ENCODE results near the gene TMEM247. TPM values are rescaled to one million over a fixed set of nuclear protein-coding genes. Genes with fewer than 3 reads are reported as not detected.
"Not testable (repeated sequence)": the region's sequence is repeated elsewhere in the genome, so short reads cannot be mapped to it uniquely, and the experiment has no call there.

TMEM247 gene
- total RNA-seq, 1 experiment from 2014 or later = not detected

DNA sequence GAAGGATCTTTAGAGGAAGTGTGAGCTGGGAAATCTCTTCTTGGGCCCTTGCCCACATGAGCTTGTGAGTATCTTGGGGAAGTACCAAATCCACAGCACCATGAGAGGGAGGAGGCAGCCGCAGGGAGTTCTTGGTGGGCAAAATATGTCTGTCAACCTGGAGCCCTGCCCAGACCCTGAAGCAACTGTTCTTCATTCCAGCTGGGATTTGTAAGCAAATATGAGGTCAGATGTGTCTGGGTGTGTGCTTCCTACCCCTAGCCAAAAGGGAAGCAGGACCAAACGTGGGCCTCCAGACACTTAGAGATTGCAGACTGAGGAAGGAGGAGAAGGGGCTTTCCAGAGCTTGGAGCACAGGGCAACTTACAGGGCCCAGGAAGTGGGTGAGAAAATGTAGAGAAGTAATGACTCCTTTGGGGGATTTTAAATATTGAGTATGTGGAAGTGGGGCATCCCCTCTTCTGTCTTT is 41.9 kb downstream of the TMEM247 start:
- intact Hi-C loops (cut with micrococcal nuclease) = no loop called here
- ChIA-PET CTCF (no interaction called here), POLR2A (ENCODE audit: unreplicated experiment) (no interaction called here)
- Histone ChIP-seq H3K9me2 (replicated peaks; ENCODE audit: low read length) (no peaks in the 10 kb centered on the region), H3K27ac (ENCODE audit: low read length) (no peak overlapping the region), H3K4me1 (ENCODE audit: insufficient read depth, low read length) (no peaks in the 10 kb centered on the region), H3K27me3 (ENCODE audit: low read length) (no peaks in the 10 kb centered on the region), H3K9me3 (ENCODE audit: low read length) (no peaks in the 10 kb centered on the region), H3K9ac (ENCODE audit: low read length) (no peak overlapping the region), H3K4me3 (ENCODE audit: low read length) (no peak overlapping the region), H3F3A (ENCODE audit: low read length, unreplicated experiment) (no peaks in the 10 kb centered on the region), H3K4me2 (ENCODE audit: low read length) (no peak overlapping the region), H4K20me1 (ENCODE audit: low read length) (no peaks in the 10 kb centered on the region), H2AFZ (ENCODE audit: low read length) (no peak overlapping the region), H3K36me3 (ENCODE audit: low read depth, low read length) (no peaks in the 10 kb centered on the region), H3K79me2 (ENCODE audit: low read length) (no peaks in the 10 kb centered on the region)
- BruUV-seq (replicated peaks) = no TSS peak
- no peak for TF ChIP-seq EZH2 (IDR thresholded peaks at IDR 0.05; ENCODE audit: low read length, unreplicated experiment)
- no peak for TF ChIP-seq EZH2phosphoT487 (IDR thresholded peaks at IDR 0.05; ENCODE audit: borderline replicate concordance, low read length)
- no peak for TF ChIP-seq CTCF (conservative IDR thresholded peaks at IDR 0.05; ENCODE audit: low read depth, low read length)
- ATAC-seq (no peak), DNase-seq (no peak)

GRCh38 chr2:46522385-46522784 is 43.0 kb downstream of the TMEM247 start:
- BruUV-seq (replicated peaks); H2AFZ ChIP-seq (ENCODE audit: low read length); H3K79me2 ChIP-seq (ENCODE audit: low read length); ATAC-seq; H3K36me3 ChIP-seq (ENCODE audit: low read depth, low read length); H3K27ac ChIP-seq (ENCODE audit: low read length); H3K9ac ChIP-seq (ENCODE audit: low read length); H3K9me2 ChIP-seq (replicated peaks; ENCODE audit: low read length); CTCF ChIA-PET; H4K20me1 ChIP-seq (ENCODE audit: low read length); H3K4me2 ChIP-seq (ENCODE audit: low read length); H3K4me1 ChIP-seq (ENCODE audit: insufficient read depth, low read length); H3K27me3 ChIP-seq (ENCODE audit: low read length); intact Hi-C loops (cut with micrococcal nuclease); DNase-seq; H3K9me3 ChIP-seq (ENCODE audit: low read length); H3F3A ChIP-seq (ENCODE audit: low read length, unreplicated experiment); POLR2A ChIA-PET (ENCODE audit: unreplicated experiment); H3K4me3 ChIP-seq (ENCODE audit: low read length): not testable (repeated sequence)

DNA sequence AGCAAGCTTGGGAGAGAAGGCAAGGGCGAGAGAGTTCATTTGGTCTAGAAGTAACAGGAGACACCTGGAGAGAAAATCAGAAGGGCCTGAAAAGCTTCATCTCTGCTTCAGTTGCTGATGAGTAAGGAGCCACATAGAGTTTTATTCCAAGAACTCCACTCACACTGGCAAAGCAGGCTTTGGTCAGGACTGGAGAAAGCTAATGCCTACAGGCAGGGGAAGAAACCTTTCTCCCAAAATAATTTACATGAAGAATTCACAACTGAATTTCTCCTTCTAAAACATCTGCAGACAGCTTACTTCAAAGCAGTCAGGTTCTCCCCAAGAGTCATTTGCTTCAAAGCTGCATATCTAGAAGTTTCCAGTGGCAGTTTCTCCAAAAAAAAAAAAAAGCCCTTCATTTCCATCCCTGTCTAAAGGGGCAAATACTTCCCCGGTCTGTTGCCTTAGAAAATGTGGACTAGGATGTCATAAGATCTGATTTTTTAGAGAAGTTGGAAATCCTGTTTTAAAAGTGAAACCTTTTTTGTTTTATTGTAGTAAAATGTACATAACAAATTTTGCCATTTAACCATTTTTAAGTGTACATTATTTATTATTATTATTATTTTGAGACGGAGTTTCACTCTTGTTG is 46.3 kb downstream of the TMEM247 start:
- Histone ChIP-seq H3K9me3 (ENCODE audit: low read length) (no peaks in the 10 kb centered on the region), H3K4me3 (ENCODE audit: low read length) (no peak overlapping the region), H2AFZ (ENCODE audit: low read length) (no peak overlapping the region), H3K4me1 (ENCODE audit: insufficient read depth, low read length) (no peaks in the 10 kb centered on the region), H3K27me3 (ENCODE audit: low read length) (no peaks in the 10 kb centered on the region), H3K27ac (ENCODE audit: low read length) (no peak overlapping the region), H3K79me2 (ENCODE audit: low read length) (no peaks in the 10 kb centered on the region), H3F3A (ENCODE audit: low read length, unreplicated experiment) (no peaks in the 10 kb centered on the region), H3K9me2 (replicated peaks; ENCODE audit: low read length) (no peaks in the 10 kb centered on the region), H3K36me3 (ENCODE audit: low read depth, low read length) (no peaks in the 10 kb centered on the region), H3K4me2 (ENCODE audit: low read length) (no peak overlapping the region), H4K20me1 (ENCODE audit: low read length) (no peaks in the 10 kb centered on the region), H3K9ac (ENCODE audit: low read length) (no peak overlapping the region)
- ATAC-seq (no peak), DNase-seq (no peak)
- CTCF ChIA-PET = no interaction called here
- intact Hi-C loops (cut with micrococcal nuclease) = no loop called here
- POLR2A ChIA-PET (ENCODE audit: unreplicated experiment) = no interaction called here
- no peak for TF ChIP-seq EZH2 (IDR thresholded peaks at IDR 0.05; ENCODE audit: low read length, unreplicated experiment)
- TF ChIP-seq EZH2phosphoT487 (IDR thresholded peaks at IDR 0.05; ENCODE audit: borderline replicate concordance, low read length) = no peak
- no peak for TF ChIP-seq CTCF (conservative IDR thresholded peaks at IDR 0.05; ENCODE audit: low read depth, low read length)
- BruUV-seq (replicated peaks) = no TSS peak

Measured in PC-3 (cell line).